OCI-LY1 (cell line): Measurements from ENCODE around the gene RPH3AL.

Source experiments
- H2AFZ ChIP-seq: fragments of 200-600 bp; sonication (generic), shearing (Covaris generic); 2 replicates; pipeline ENCODE4 v1.6.0; 2014; ENCODE audit warnings: antibody characterized with exemption, mild to moderate bottlenecking, low read length
- H3F3A ChIP-seq: fragments of 200-600 bp; sonication (generic), shearing (Covaris generic); 2 replicates; pipeline ENCODE4 v1.6.0; 2014; ENCODE audit warnings: mild to moderate bottlenecking, antibody characterized with exemption, low read length, moderate library complexity; ENCODE audit not compliant: insufficient read depth
- H3K27ac ChIP-seq: fragments of 200-600 bp; sonication (generic); 2 replicates; pipeline ENCODE4 v1.5.1; 2014; ENCODE audit warnings: low read length, mixed run types, mild to moderate bottlenecking, low read depth; ENCODE audit not compliant: poor library complexity, severe bottlenecking
- H3K27me3 ChIP-seq: fragments of 200-600 bp; sonication (generic); 2 replicates; pipeline ENCODE4 v1.6.0; 2014; ENCODE audit warnings: antibody characterized with exemption, mild to moderate bottlenecking, low read length, moderate library complexity; ENCODE audit not compliant: insufficient read depth
- H3K36me3 ChIP-seq: fragments of 200-600 bp; sonication (generic); 2 replicates; pipeline ENCODE4 v1.6.1; 2014; ENCODE audit warnings: mild to moderate bottlenecking, antibody characterized with exemption, low read length, moderate library complexity, mixed read lengths; ENCODE audit not compliant: insufficient read depth
- H3K4me1 ChIP-seq: fragments of 200-600 bp; sonication (generic); 2 replicates; pipeline ENCODE4 v1.5.1; 2014; ENCODE audit warnings: mild to moderate bottlenecking, low read length, moderate library complexity; ENCODE audit not compliant: insufficient read depth, severe bottlenecking
- H3K4me2 ChIP-seq: fragments of 200-600 bp; sonication (generic), shearing (Covaris generic); 2 replicates; pipeline ENCODE4 v1.6.1; 2014; ENCODE audit warnings: low read length
- H3K4me3 ChIP-seq: fragments of 200-600 bp; sonication (generic); 2 replicates; pipeline ENCODE4 v1.5.1; 2014; ENCODE audit warnings: low read length, low read depth, mild to moderate bottlenecking, mixed read lengths; ENCODE audit not compliant: poor library complexity, severe bottlenecking
- H3K79me2 ChIP-seq: fragments of 200-600 bp; shearing (Covaris generic); 2 replicates; pipeline ENCODE4 v1.6.1; 2016; ENCODE audit warnings: mixed run types, low read length, mixed read lengths; ENCODE audit not compliant: insufficient read depth
- H3K9ac ChIP-seq: fragments of 200-600 bp; sonication (generic), shearing (Covaris generic); 2 replicates; pipeline ENCODE4 v1.6.1; 2014; ENCODE audit warnings: mild to moderate bottlenecking, low read length, mixed read lengths
- H3K9me2 ChIP-seq: fragments of 200-600 bp; sonication (generic), shearing (Covaris generic); 2 replicates; pipeline ENCODE4 v1.6.1; 2014; ENCODE audit warnings: low read depth, mild to moderate bottlenecking, low read length, mixed read lengths
- H3K9me3 ChIP-seq: fragments of 200-600 bp; shearing (Covaris generic); 2 replicates; pipeline ENCODE4 v1.6.1; 2014; ENCODE audit warnings: low read length, mixed read lengths
- H4K20me1 ChIP-seq: fragments of 200-600 bp; sonication (generic), shearing (Covaris generic); 2 replicates; pipeline ENCODE4 v1.6.0; 2016; ENCODE audit warnings: mild to moderate bottlenecking, low read length; ENCODE audit not compliant: insufficient read depth
- CTCF ChIP-seq: fragments of 200-600 bp; sonication (generic), shearing (Covaris generic); IDR thresholded peaks from 2 replicates; pipeline ENCODE4 v1.5.1; 2017; ENCODE audit warnings: mild to moderate bottlenecking, antibody characterized with exemption, low read length, moderate library complexity, mixed read lengths
- EZH2 ChIP-seq: fragments of 200-600 bp; sonication (generic), shearing (Covaris generic); IDR thresholded peaks from 2 replicates; pipeline ENCODE4 v1.8.0; 2017; ENCODE audit warnings: borderline replicate concordance, mixed run types, mild to moderate bottlenecking, antibody characterized with exemption, low read length, moderate library complexity, mixed read lengths

RPH3AL gene

GRCh38 chr17:333626-334396 lies 18.8 kb downstream of the RPH3AL start:
- Histone ChIP-seq H2AFZ (no peak overlapping the region), H3K4me1 (no peaks in the 10 kb centered on the region), H3K36me3 (no peaks in the 10 kb centered on the region), H3K4me3 (no peak overlapping the region), H4K20me1 (no peaks in the 10 kb centered on the region), H3K9me2 (no peaks in the 10 kb centered on the region), H3K79me2 (no peaks in the 10 kb centered on the region), H3K9ac (no peak overlapping the region), H3F3A (no peaks in the 10 kb centered on the region), H3K27me3 (peaks cover 8% of the 10 kb centered on the region; the same call in 1 of the 2 replicates), H3K27ac (no peak overlapping the region), H3K4me2 (no peak overlapping the region), H3K9me3 (no peaks in the 10 kb centered on the region)
- no peak for TF ChIP-seq EZH2
- TF ChIP-seq CTCF: no peak

- Histone ChIP-seq H3F3A (no peaks in the 10 kb centered on the region), H3K9ac (no peak overlapping the region), H3K9me2 (no peaks in the 10 kb centered on the region), H3K27me3 (0 out of 2 replicates have a peak, but pooled peaks cover 8% of the 10 kb centered on the region), H3K4me1 (no peaks in the 10 kb centered on the region), H3K9me3 (no peaks in the 10 kb centered on the region), H3K36me3 (no peaks in the 10 kb centered on the region), H3K79me2 (no peaks in the 10 kb centered on the region), H2AFZ (no peak overlapping the region), H3K4me2 (no peak overlapping the region), H4K20me1 (no peaks in the 10 kb centered on the region), H3K27ac (no peak overlapping the region), H3K4me3 (no peak overlapping the region)
- TF ChIP-seq CTCF: no peak
- TF ChIP-seq EZH2: no peak
These were observed 19.9 kb downstream of the RPH3AL start for GRCh38 chr17:332558-333322.

- H3K27me3 ChIP-seq: 0 out of 2 replicates have a peak, but pooled peaks cover 8% of the 10 kb centered on the region
- no peak overlapping the region for H3K9ac ChIP-seq
- H3K4me2 ChIP-seq: no peak overlapping the region
- H3K79me2 ChIP-seq: no peaks in the 10 kb centered on the region
- no peak overlapping the region for H3K4me3 ChIP-seq
- H3K9me2 ChIP-seq: no peaks in the 10 kb centered on the region
- H3K4me1 ChIP-seq: no peaks in the 10 kb centered on the region
- TF ChIP-seq CTCF (no peak), EZH2 (no peak)
- no peak overlapping the region for H3K27ac ChIP-seq
- H4K20me1 ChIP-seq: no peaks in the 10 kb centered on the region
- H3F3A ChIP-seq: no peaks in the 10 kb centered on the region
- H3K36me3 ChIP-seq: no peaks in the 10 kb centered on the region
- H2AFZ ChIP-seq: no peak overlapping the region
- no peaks in the 10 kb centered on the region for H3K9me3 ChIP-seq
These were observed 20.6 kb downstream of the RPH3AL start for GRCh38 chr17:332023-332422.
